GM21619 (cell line): Measurements from ENCODE around the gene FOSB.

Experiments
- ATAC-seq: cut with Tn5 transposase; IDR thresholded peaks from one replicate; pipeline ENCODE4 v1.9.1; 2021; ENCODE audit not compliant: unreplicated experiment

The FOSB gene

DNA sequence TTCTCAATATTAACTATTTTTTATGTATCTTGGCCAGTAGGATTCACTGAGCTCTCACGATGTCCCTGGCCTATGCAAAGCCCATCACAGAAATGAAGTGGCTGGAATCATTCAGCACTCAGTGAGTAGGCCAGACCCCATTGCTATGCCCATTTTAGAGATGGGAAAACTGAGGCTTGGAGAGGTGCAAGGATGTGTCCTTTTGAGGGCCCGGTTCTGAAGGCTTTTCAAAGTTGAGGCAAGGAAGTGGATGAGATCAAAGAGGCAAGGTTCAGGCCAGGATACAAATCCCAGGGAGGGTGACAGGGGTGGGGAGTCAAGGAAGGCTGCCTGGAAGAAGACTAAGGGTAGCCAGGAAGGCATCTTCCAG lies 25.4 kb upstream of the FOSB start:
- no peak for ATAC-seq

DNA sequence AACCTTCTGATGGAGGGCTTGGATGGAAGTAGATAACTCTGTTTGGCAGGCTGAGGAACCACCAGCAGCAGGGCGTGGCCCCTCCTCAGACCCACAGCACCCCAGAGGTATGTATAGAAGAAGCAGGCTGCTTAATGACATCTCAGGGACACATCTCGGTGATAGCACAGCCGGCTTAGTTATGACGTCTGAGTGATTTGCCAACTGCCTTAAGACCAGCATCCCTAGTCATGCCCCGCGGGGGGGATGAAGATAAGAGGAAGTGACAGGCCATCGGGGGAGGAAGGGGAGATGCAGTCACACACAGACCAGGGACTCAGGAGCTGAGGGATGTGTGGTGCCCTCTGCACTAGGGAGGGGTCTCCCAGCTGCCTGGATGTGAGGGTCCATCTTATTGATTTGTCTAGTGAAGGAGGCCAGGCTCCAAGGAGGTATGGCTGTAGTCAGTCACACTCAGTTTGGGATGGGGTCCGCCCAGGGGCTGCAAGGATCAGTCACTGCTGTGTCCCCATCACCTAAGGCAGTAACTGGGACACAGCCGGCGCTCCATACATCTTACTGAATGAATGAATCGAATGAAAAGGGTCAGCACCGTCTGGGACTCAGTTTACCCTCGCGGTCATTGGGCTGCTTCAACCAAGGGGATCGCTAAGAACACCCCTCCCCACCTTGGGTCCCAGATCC lies 24.9 kb upstream of the FOSB start:
- no peak for ATAC-seq

DNA sequence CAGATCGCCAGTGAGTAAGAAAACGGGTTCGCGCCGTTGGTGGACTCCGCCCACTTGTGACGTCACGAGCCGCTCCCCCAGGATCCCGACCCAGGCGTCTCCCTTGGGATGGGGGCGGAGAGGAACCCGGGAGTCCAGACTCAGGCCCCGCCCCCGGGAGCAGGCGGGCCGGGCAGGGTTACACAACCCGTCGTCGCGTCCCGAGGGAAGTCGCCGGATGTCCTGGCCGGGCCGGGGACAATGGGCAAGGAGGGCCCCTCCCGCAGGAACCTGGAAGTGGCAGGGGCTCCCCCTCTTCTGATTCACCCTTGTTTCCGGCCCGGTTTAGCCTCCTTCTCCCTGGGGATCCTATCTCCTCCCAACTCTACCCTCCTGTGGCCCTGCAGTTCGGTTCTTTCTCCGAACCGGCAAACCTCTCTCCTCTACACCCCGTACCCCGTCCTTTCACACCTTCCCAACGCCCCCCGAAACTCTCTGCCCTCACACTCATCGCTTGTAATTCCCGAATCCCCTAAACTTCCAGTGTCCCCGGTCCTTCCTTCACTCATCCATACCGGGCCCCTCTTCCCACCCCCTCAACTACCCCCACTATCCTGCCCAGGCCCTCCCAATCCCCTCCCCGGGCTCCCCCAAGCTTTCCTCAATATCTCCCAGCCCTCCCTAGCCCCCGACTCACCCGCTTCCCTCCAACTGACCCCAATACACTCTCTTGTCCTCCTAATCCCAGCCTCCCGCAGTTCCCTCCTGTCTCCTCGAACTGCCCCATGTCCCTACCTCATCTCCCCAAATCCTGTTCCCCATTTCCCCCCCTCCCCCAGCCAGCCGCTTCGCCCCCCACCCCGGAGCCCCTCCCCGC lies 24.1 kb upstream of the FOSB start:
- ATAC-seq, result no peak

DNA sequence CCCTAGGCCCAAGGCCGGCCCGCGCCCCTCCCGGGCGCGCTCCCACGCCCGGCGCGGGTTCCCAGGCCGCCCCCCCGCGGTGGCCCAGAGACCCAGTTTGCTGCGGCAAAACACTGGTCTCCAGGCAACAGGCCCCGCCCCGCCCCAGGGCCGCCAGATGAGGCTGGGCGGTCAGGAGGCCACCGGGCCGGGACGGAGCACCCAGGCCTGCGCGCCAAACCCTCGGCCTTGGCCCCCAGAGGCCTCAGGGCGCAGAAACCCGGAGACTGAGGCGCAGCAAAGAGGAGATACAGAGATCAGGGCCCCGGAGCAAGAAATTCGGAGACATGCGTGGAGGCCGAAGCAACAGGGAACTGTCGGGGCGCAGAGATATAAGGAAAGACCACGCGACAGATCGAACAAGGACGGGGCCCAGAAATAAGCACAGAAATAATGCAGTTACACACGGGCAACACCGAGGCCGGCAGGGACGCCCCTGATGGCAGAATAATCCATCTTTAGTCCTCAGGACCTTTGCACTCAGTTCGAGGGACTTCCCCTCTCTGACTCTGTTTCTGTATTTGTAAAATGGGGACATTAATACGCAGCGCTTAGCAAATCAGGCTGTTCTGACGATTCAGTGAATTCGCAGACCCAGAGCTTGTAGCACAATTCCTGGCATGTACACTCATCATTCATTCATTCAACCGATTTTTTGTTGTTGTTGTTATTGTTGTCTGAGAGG lies 23.3 kb upstream of the FOSB start:
- ATAC-seq, result peak; percentile 33

DNA sequence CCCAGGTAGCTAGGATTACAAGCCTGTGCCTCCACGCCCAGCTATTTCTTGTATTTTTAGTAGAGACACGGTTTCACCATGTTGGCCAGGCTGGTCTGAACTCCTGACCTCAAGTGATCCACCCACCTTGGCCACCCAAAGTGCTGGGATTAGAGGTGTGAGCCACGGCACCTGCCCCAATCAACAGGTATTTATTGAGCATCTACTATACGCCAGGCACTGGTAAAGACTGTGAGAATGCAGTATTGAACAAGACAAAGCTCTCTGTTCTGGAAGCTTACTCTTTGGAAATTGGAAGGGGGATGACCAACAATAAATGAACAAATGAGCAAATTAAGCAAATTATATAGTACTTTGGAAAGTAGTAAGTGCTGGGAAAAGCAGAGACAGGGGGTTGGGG lies 22.7 kb upstream of the FOSB start:
- ATAC-seq, result no peak

- no peak for ATAC-seq
Observed at GRCh38 chr19:45446295-45446694, 21.5 kb upstream of the FOSB start.

GRCh38 chr19:45446944-45447343 lies 20.9 kb upstream of the FOSB start:
- ATAC-seq, result no peak

DNA sequence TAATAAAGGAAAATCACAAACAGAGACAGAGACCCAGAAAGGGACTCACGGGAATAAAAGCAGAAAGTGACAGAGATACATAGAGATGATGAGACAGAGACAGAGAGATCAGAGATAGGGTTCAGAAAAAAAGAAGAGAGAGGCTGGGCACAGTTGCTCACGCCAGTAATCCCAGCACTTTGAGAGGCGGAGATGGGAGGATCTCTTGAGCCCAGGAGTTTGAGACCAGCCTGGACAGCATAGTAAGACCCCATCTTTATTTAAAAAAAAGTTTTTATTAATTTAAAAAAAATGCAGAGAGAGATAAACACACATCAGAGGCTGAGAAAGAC lies 19.4 kb upstream of the FOSB start:
- no peak for ATAC-seq

DNA sequence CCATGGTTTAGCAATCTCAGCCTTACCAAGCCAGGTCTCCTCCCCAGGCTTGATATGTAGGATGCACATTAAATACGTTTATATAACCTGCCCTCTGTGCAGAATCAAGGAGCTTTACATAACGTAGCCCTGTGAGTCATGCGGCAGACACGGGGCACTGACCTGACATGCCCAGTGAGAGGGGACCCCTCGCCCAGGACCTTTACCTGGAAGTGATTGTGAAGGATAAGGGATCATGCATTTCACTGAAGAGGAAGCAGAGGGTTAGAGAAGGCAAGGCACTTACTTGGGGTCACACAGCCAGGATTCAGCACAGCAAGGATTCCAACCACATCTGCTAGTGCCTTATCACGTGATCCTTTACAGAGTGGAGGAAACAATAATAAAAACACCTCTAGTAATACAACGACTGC lies 18.9 kb upstream of the FOSB start:
- no peak for ATAC-seq

GRCh38 chr19:45450012-45450333 lies 17.8 kb upstream of the FOSB start:
- no peak for ATAC-seq

GRCh38 chr19:45451131-45451849 lies 16.5 kb upstream of the FOSB start:
- ATAC-seq, result no peak

DNA sequence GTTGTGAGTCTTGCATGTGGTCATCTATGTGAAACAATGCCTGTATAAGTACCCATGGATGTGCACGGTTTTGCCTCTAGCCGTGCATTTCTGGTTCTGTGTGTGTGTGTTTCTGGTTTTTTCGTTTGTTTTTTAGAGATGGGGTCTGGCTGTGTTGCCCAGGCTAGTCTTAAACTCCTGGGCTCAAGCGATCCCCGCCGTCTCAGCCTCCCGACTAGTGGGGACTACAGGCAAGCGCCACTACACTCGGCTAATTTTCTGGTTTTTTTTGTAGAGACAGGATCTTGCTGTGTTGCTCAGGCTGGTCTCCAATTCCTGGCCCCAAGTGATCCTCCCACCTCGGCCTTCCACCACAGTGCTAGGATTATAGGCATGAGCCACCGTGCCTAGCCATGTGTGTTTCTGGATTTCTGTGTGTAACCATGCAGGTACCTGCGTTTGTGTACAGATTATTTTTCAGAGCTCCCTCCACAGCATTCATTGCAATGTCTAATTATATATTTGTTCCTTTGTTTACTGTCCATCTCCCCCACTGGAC lies 15.9 kb upstream of the FOSB start:
- no peak for ATAC-seq

DNA sequence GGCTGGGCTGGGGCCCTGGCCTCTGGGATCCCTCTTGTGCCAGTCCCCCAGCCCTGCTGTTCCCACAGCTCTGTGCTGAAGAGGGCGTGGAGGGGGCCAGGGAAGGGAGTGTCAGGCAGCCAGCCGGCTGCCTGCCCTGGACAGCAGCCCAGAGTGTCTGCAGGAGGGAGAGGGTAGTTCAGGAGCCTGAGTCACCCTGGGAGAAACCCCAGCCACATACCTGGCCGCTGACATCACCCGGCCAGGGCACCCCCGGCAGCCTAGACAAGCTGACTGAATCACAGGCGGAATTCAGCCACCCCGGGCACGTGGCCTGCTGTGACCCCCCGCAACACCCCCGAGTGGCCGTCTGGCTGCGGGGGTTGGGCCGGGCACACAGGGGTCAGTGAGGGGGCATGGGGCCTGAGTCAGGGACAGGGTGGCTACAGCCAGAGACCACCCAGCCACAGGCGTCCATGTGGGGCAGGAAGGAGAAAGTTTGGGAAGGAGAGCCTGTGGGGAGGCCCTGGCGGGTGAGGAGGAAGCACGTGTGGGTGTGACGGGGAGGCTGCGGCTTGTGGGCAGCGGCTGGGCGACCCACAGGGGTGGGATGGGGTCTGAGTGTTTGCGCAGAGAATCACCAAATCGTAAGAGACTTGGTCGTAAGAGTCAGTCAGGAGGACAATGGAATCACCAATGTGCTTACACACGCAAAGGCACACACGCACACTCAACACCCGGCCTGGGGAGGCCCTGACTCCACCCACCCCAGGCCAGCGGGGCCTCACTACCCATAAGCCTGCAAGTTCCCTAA lies 11.9 kb upstream of the FOSB start:
- ATAC-seq, result no peak

DNA sequence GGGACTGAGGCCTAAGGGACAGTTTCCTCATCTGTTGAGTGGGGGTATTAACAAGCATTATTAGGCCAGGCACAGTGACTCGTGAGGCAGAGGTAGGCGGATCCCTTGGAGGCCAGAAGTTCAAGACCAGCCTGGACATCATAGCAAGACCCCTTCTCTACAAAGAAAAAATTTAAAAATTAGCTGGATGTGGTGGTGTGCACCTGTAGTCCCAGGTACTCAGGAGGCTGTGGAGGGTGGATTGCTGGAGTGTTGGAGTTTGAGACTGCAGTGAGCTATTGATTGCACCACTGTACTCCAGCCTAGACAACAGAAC lies 11.3 kb upstream of the FOSB start:
- no peak for ATAC-seq

- no peak for ATAC-seq
Observed at GRCh38 chr19:45457776-45458175, 10.0 kb upstream of the FOSB start.

GRCh38 chr19:45460807-45461347 lies 6.9 kb upstream of the FOSB start:
- no peak for ATAC-seq

DNA sequence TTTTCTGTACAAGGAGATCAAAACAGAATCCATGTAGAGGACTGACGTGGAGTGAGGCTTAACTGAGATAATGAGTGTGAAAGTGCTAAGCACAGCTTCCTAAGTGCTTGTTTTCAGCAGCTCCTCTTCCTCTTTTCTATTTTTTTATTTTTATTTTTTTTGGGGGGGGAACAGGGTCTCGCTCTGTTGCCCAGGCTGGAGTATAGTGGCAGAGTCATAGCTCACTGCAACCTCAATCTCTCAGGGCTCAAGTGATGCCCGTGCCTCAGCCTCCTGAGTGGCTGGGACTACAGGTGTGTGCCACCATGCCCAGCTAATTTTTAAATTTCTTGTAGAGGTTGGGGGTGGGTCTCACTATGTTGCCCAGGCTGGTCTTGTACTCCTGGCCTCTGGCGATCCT lies 5.6 kb upstream of the FOSB start:
- ATAC-seq, result no peak

GRCh38 chr19:45463241-45463640 lies 4.6 kb upstream of the FOSB start:
- no peak for ATAC-seq

GRCh38 chr19:45464274-45464673 lies 3.5 kb upstream of the FOSB start:
- ATAC-seq, result no peak

DNA sequence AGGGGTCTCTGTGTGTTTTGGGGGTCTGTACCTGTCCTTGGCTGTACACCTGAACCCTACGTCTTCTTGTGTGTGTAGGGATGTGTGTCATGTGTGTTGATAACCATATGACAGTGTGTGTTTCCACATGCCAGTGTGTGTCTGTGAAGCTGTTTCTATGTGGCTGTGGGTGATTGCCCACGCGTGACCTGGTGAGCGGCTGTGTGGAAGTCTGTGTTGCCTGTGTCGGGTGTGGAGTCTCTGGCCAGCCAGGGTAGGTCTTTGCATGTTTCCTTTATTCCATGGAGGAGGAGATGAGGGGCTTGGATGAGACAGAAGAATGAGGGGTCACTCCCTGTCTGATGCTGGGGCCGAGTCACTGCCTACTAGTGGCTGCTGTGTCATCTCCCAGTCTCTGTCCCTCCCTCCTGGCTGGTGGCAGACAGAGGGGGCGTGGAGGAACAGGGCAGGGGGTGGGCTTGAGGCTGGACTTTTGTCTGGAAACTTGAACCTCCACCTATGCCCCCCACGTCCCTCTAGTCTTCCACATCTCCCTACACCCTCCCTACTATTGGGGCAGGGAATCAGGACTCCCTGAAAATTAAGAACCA lies 2.8 kb upstream of the FOSB start:
- no peak for ATAC-seq
